Frontal cortex (tissue), 4 donors: Measurements from ENCODE around the gene SMYD5. TPM values are rescaled to one million over a fixed set of nuclear protein-coding genes. Genes with fewer than 3 reads are reported as not detected.
A peak's percentile ranks its signal among the peaks of the same experiment; 100 is the strongest.
"Not testable (repeated sequence)": the region's sequence is repeated elsewhere in the genome, so short reads cannot be mapped to it uniquely, and the experiment has no call there.

Experiments used
- DNase-seq, 2 donors: peaks; one replicate each; pipeline ENCODE4 v3.0.0; 2012; ENCODE audit warnings: low spot score in 2 of 2
- FAIRE-seq: peaks from 2 replicates; lab custom pipeline; 2012; peaks lifted over from hg19 to GRCh38; lab: Jason Lieb, UNC
- total RNA-seq: library from RNA; depleted of rRNA; stranded (reverse); fragments of >200 nt; gene quantifications from one replicate; pipeline ENCODE4 v1.2.3, GENCODE V29; 2014
- donor health status: control.
- donor health status: control.
- donor health status: control.

The SMYD5 gene
- 19.6 TPM for total RNA-seq

DNA sequence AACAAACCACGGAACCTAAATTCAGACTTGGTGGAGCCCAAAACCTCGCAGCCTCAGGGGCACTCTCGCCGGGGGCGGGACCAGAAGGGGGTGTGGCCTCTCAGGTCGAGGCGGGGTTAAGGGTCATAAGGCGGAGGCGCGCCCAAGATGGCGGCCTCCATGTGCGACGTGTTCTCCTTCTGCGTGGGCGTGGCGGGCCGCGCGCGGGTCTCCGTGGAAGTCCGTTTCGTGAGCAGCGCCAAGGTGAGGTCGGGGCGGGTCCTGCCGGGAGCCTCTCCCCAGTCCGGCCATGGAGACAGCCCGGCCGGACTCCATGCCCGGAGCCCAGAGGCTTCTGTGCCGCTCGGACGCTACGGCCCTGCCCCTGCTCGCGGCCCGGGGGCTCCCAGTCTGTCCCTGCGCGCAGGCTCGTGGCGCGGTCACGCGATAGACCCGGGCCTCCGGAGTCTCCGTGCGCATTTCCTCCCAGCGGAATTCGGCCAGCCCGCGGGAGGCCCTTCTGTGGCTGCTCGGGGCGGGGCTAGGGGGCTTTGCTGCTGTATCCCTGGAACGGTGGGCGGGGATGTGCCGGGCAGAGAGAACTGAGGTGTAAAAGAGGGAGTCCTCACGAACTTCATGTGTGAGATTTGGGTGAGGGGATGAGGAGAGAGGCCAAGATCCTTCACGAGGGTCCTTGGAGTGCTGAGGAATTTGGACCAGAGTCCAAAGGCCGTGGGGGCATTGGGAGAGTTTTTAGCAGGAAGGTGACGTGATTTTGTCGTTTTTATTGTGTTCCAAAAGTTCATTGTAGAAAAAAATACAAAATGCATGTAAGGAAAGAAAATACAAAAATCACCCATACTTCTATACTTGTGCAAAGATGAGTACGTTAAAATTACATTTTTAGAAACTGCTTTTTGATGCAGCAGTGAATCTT is at the start of gene SMYD5:
Gene SMYD5 (plus strand): TSS at position 126 of the 916 bp plus-strand sequence. CDS start 22 bp downstream, at position 148.
- DNase-seq = peak; percentile 84 to 91
- no peak for FAIRE-seq

DNA sequence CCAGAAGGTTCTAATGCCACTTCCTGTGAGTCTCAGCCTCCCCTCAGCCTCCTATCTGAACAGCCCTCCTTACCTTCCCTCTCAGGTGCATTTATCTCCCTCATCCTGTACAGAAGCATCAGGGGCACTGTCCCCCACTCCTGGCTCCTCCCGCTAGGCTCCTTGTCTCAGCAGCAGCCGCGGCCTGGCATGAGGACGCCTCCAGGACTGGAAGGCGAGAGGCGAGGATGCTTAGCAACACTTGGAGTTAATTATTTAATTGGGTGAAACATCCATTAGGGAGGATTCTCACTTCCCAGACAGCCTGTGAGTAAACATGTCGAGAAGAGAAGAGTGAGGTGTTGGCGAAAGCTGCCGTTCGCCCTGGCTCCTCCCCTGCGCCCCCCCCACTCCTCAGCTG is 48.1 kb upstream of the SMYD5 start:
- not testable (repeated sequence) for FAIRE-seq, DNase-seq

GRCh38 chr2:73166813-73167212 is 47.2 kb upstream of the SMYD5 start:
- DNase-seq, FAIRE-seq: not testable (repeated sequence)

DNA sequence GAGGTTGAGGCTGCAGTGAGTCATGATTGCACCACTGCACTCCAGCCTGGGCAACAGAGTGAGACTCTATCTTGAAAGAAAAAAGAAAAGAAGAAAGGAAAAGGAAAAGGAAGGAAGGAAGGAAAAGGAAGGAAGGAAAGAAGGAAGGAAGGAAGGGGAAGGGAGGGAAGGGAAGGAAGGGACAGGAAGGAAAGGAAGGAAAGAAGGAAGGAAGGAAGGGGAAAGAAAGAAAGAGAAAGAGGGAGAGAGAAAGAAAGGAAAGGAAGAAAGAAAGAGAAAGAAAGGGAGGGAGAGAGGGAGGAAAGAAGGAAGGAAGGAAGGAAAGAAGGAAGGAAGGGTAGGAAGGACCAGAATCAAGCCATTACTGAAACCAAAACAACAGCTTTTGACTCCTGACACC is 45.7 kb upstream of the SMYD5 start:
- not testable (repeated sequence) for FAIRE-seq, DNase-seq

GRCh38 chr2:73170341-73170740 is 43.7 kb upstream of the SMYD5 start:
- not testable (repeated sequence) for FAIRE-seq, DNase-seq

GRCh38 chr2:73172963-73173362 is 41.1 kb upstream of the SMYD5 start:
- DNase-seq (peak in 1 of 2 donors; percentile 25), FAIRE-seq (no peak)

DNA sequence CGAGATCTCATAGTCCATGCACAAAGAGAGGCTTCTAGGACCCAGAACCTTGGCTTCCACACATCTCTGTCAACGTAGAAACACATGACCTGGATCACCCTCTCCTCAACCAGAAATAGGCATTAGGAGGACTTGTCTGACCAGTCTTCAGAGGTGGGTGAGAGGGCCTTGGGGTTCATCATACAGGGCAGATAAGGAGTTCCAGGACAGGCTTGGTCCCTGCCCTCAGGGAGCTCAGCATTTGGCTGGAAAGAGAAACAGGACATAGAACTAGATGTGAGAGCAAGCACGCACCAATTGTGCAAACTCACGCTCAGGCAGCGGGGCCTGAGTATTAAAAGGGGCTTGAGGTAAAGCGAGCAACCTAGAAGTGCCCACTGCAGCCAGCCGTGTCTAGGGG is 40.3 kb upstream of the SMYD5 start:
- FAIRE-seq = no peak
- no peak for DNase-seq

GRCh38 chr2:73174244-73174643 is 39.8 kb upstream of the SMYD5 start:
- FAIRE-seq = no peak
- no peak for DNase-seq

GRCh38 chr2:73174941-73175662 is 38.9 kb upstream of the SMYD5 start:
- DNase-seq (no peak), FAIRE-seq (no peak)

GRCh38 chr2:73175663-73176204 is 38.3 kb upstream of the SMYD5 start:
- DNase-seq (peak; percentile 46 to 73), FAIRE-seq (no peak)

- FAIRE-seq (no peak), DNase-seq (peak in 1 of 2 donors; percentile 46)
Observed at GRCh38 chr2:73176205-73176880, 37.7 kb upstream of the SMYD5 start.

DNA sequence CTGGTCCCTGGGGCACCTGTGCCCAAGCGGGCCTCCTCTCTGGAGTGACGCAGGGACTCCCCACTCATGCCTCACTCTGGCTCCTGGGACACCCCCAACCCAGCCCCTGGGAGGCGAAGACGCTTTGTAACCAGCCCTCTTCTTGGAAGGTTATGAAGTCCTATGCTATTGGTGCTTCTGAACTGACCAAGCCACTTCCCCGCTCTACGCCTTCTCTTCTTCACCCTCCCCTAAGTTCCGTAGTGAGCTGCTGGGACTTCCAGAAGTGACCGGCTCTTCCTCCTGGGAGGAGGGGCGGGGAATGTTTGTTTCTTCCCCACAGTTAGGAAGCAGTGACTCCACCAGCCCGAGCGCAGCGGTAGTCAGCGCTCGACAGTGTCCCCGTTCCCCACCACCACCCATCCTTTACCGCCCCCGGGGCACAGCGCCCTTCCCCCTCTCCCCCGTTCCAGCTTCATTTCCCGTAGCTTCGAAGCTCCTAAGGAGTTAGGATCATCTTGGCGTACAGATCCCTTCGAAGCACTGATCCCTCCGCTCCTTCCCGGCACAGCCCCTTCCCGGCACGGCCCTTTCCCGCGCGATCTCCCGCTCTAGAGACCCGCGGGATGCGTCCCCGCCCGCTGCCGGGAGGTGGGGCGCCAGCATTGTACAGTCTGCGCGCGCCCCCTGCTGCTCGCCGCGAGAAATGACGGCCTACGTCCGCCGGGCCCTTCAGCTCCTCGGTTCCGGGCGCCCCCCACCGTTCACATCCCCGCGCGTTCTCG is 37.0 kb upstream of the SMYD5 start:
- no peak for FAIRE-seq
- peak; percentile 90 to 97 for DNase-seq

DNA sequence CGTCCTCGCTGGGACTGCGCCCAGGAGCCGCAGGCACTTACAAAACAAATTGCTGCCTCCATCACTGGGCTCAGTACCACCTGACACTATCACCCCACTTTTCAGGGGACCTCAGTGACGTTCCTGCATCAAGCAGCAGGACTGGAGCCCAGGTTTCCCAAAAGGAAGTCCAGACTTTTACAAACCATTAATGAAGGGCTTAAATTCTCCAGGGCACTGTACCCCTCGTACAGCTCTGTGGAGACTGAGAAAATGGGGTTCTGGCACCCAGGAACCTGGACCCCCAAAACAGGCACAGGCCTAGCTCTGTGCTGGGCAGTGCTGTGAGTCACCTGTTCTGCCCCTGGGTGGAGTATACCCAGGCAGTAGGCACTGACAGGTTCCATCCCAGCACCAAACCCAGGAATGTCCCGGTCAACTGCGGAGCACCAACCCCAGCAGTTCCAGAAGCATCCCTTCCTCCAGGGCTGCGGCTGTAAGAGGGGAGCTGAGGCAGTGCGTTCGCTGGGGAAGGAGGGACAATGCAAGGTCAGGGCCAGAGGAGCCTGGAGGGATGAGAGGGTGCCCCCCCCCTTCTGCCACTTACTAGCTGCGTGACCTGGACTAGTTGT is 36.3 kb upstream of the SMYD5 start:
- DNase-seq (peak in 1 of 2 donors; percentile 28), FAIRE-seq (no peak)

- no peak for FAIRE-seq
Observed at GRCh38 chr2:73185965-73186364, 28.1 kb upstream of the SMYD5 start.

GRCh38 chr2:73187549-73187948 is 26.5 kb upstream of the SMYD5 start:
- DNase-seq = no peak
- no peak for FAIRE-seq

More at GRCh38 chr2:73185965-73186364, 28.1 kb upstream of the SMYD5 start:
- no peak for DNase-seq

DNA sequence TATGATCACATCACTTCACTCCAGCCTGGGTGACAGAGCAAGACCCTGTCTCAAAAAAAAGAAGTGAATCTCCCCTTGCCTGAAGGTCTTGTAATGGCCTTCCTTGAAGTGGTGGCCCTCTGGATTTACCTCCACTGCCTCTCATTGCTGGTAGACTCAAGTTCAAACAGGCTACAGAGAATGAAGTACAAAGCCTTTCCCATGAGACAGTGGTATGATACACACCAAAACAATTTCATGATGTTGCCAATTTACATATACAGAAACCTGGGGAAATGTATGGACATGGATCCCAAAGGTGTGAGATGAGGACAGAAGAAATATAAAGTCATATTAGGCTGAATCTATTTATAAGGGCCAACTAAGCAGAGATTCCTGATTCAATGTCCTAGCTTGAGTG is 16.5 kb upstream of the SMYD5 start:
- FAIRE-seq = no peak
- DNase-seq = no peak

- not testable (repeated sequence) for FAIRE-seq, DNase-seq
Observed at GRCh38 chr2:73200281-73200680, 13.8 kb upstream of the SMYD5 start.

GRCh38 chr2:73202156-73203054 is 11.6 kb upstream of the SMYD5 start, which contains the start of gene NOTO:
Gene NOTO, plus strand, starts transcription at chr2:73202574. Its CDS starts 93 bp downstream, at chr2:73202667.
- DNase-seq = no peak
- FAIRE-seq = no peak
